ENCODE measurements around the gene SLC16A3.

DNA sequence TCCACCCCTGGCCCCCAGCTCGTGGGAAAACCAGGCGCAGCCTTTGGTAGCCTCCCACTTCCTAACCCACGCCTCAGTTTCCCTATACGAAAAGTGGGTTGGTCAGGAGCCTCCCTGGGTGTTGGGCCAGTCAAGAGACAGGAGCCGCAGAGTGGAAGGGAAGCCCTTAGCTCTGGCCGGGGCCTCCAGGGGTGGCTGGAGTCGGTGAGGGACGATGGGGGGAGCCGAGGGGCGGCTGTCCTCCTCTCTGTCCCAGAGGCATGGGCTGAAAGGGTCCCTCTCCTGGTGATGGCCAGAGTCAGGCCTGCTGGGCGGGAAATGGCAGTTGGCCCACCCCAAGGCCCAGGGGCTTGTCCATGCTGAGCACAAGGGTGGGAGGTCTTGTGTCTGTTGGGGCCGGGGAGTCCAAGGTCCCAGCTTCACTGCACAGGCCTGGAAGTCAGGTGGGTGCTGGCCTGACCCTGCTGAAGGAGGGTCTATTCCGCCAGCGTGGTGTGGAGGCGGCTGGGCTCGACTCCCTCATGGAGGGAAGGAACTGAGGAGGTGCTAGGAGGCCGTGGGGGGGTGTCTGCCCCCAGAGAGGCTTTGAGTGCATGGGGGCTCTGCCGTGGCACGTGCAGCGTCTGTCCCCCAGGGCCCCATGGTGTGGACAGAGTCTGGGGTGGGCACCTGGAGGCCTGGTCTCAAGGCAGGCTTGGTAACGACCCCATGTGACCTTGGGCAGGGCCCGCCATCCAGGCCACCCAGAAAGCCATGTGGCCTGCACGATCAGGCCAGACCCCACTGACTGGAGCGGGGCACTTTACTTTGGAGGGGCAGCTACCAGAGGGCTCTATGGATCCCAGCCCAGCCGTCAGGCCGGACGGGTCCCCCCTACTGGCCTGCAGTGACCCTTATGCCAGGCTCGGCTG is 1.1 kb downstream of the SLC16A3 start:
- TF ChIP-seq, protein P1, sequence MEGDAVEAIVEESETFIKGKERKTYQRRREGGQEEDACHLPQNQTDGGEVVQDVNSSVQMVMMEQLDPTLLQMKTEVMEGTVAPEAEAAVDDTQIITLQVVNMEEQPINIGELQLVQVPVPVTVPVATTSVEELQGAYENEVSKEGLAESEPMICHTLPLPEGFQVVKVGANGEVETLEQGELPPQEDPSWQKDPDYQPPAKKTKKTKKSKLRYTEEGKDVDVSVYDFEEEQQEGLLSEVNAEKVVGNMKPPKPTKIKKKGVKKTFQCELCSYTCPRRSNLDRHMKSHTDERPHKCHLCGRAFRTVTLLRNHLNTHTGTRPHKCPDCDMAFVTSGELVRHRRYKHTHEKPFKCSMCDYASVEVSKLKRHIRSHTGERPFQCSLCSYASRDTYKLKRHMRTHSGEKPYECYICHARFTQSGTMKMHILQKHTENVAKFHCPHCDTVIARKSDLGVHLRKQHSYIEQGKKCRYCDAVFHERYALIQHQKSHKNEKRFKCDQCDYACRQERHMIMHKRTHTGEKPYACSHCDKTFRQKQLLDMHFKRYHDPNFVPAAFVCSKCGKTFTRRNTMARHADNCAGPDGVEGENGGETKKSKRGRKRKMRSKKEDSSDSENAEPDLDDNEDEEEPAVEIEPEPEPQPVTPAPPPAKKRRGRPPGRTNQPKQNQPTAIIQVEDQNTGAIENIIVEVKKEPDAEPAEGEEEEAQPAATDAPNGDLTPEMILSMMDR (conservative IDR thresholded peaks at IDR 0.05), result no peak
- TF ChIP-seq EZH2 (IDR thresholded peaks at IDR 0.05; ENCODE audit: low read depth), result no peak

All from PC-9 (cell line).